PC-3 (cell line): ENCODE results near the gene BACH2.

ENCODE experiments used
- EZH2 ChIP-seq: fragments of 300-600 bp; sonication (generic); IDR thresholded peaks from one replicate; pipeline ENCODE4 v1.6.1; 2017; ENCODE audit warnings: antibody characterized with exemption, mild to moderate bottlenecking, low read length; ENCODE audit not compliant: unreplicated experiment
- TF ChIP-seq, protein P1 (sequence below): fragments of 300-600 bp; sonication (generic); conservative IDR thresholded peaks from 2 replicates; pipeline ENCODE4 v1.5.1; 2017; ENCODE audit warnings: antibody characterized with exemption, low read depth, mild to moderate bottlenecking, low read length

DNA sequence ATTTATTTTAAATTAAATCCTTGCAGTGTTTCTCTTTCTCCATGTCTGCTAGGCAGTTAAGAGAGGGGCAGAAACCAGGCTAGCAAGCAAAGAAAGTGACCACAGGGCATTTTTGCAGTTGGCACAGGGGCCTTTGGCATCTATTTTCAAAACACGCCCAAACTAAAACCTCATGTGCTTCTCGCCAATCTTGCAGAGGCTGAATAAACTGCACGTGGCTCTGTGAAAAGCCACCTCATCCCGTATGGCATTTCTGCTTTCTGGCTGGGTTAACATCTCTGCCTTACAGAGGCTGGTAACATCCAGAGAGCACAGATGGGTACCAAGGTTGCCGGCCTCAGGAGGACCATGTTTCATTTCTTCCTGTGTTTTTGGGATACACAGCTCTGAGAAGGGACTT lies 347.8 kb downstream of the BACH2 start:
- TF ChIP-seq, protein P1, sequence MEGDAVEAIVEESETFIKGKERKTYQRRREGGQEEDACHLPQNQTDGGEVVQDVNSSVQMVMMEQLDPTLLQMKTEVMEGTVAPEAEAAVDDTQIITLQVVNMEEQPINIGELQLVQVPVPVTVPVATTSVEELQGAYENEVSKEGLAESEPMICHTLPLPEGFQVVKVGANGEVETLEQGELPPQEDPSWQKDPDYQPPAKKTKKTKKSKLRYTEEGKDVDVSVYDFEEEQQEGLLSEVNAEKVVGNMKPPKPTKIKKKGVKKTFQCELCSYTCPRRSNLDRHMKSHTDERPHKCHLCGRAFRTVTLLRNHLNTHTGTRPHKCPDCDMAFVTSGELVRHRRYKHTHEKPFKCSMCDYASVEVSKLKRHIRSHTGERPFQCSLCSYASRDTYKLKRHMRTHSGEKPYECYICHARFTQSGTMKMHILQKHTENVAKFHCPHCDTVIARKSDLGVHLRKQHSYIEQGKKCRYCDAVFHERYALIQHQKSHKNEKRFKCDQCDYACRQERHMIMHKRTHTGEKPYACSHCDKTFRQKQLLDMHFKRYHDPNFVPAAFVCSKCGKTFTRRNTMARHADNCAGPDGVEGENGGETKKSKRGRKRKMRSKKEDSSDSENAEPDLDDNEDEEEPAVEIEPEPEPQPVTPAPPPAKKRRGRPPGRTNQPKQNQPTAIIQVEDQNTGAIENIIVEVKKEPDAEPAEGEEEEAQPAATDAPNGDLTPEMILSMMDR: no peak
- TF ChIP-seq EZH2: no peak
